Stimulated activated CD4-positive, alpha-beta T cell treated with anti-CD3 and anti-CD28 coated beads, Interleukin-2, amount 100 ng/mL, for 24 hours (primary cell): Measurements from ENCODE around the gene MIS12.
A peak's percentile ranks its signal among the peaks of the same experiment; 100 is the strongest.

Experiments used
- DNase-seq, 2 donors: peaks; one replicate each; pipeline ENCODE4 v3.0.0-alpha.2; 2020

MIS12 gene

GRCh38 chr17:5500589-5501391 lies 14.4 kb downstream of the MIS12 start:
- DNase-seq = peak; percentile 72 to 77

GRCh38 chr17:5501685-5502084 lies 15.3 kb downstream of the MIS12 start:
- no peak for DNase-seq

- DNase-seq = no peak
These were observed 16.2 kb downstream of the MIS12 start for GRCh38 chr17:5502552-5502951.

- DNase-seq = no peak
These were observed 19.9 kb downstream of the MIS12 start for GRCh38 chr17:5506307-5506706.

GRCh38 chr17:5508810-5509209 lies 22.4 kb downstream of the MIS12 start:
- DNase-seq = no peak

GRCh38 chr17:5509482-5509881 lies 23.1 kb downstream of the MIS12 start:
- no peak for DNase-seq

- no peak for DNase-seq
These were observed 24.4 kb downstream of the MIS12 start for GRCh38 chr17:5510771-5511170.

- DNase-seq = no peak
These were observed 25.2 kb downstream of the MIS12 start for GRCh38 chr17:5511401-5512225.

- no peak for DNase-seq
These were observed 27.3 kb downstream of the MIS12 start for GRCh38 chr17:5513628-5514027.

- DNase-seq = no peak
These were observed 28.6 kb downstream of the MIS12 start for GRCh38 chr17:5514976-5515375.

- DNase-seq = no peak
These were observed 29.9 kb downstream of the MIS12 start for GRCh38 chr17:5516060-5516792.

GRCh38 chr17:5522476-5522875 lies 36.1 kb downstream of the MIS12 start:
- no peak for DNase-seq

GRCh38 chr17:5523249-5523648 lies 36.9 kb downstream of the MIS12 start:
- no peak for DNase-seq

GRCh38 chr17:5526821-5527598 lies 40.6 kb downstream of the MIS12 start:
- peak; percentile 62 to 79 for DNase-seq

- no peak for DNase-seq
These were observed 41.4 kb downstream of the MIS12 start for GRCh38 chr17:5527601-5528250.

GRCh38 chr17:5530265-5531084 lies 44.1 kb downstream of the MIS12 start:
- DNase-seq = no peak

GRCh38 chr17:5531085-5531418 lies 44.7 kb downstream of the MIS12 start:
- DNase-seq = no peak

- no peak for DNase-seq
These were observed 46.2 kb downstream of the MIS12 start for GRCh38 chr17:5532581-5532980.

- no peak for DNase-seq
These were observed 47.3 kb downstream of the MIS12 start for GRCh38 chr17:5533486-5534315.

- DNase-seq = no peak
These were observed 49.1 kb downstream of the MIS12 start for GRCh38 chr17:5535436-5535835.
